ENCODE data around the gene MAOA. TPM values are rescaled to one million over a fixed set of nuclear protein-coding genes. Genes with fewer than 3 reads are reported as not detected.
"Not testable (repeated sequence)": the region's sequence is repeated elsewhere in the genome, so short reads cannot be mapped to it uniquely, and the experiment has no call there.

Gene MAOA
- total RNA-seq, 4 donors from 2014 or later = 220 to 477 (median 242) TPM

GRCh38 chrX:43720961-43721360, 64.9 kb downstream of the MAOA start:
- TF ChIP-seq CTCF (IDR thresholded peaks at IDR 0.05) = no peak
- ATAC-seq (ENCODE audit: low FRiP score) = no peak
- DNase-seq (ENCODE audit: low spot score) = no peak

- not testable (repeated sequence) for ATAC-seq (ENCODE audit: low FRiP score); DNase-seq (ENCODE audit: low spot score)
These were observed 69.1 kb downstream of the MAOA start for GRCh38 chrX:43725227-43725626.

- ATAC-seq (ENCODE audit: low FRiP score) = not testable (repeated sequence)
These were observed 71.2 kb downstream of the MAOA start for GRCh38 chrX:43727254-43727653.

GRCh38 chrX:43728002-43728401, 71.9 kb downstream of the MAOA start:
- DNase-seq (ENCODE audit: low spot score) = no peak
- no peak for TF ChIP-seq CTCF (IDR thresholded peaks at IDR 0.05)
- no peak for ATAC-seq (ENCODE audit: low FRiP score)

More at GRCh38 chrX:43727254-43727653, 71.2 kb downstream of the MAOA start:
- not testable (repeated sequence) for DNase-seq (ENCODE audit: low spot score)

- no peak for ATAC-seq (ENCODE audit: low FRiP score)
- TF ChIP-seq CTCF (IDR thresholded peaks at IDR 0.05) = no peak
These were observed 72.9 kb downstream of the MAOA start for GRCh38 chrX:43728966-43729365.

GRCh38 chrX:43731086-43731485, 75.0 kb downstream of the MAOA start:
- no peak for TF ChIP-seq CTCF (IDR thresholded peaks at IDR 0.05)
- no peak for ATAC-seq (ENCODE audit: low FRiP score)

More at GRCh38 chrX:43728966-43729365, 72.9 kb downstream of the MAOA start:
- DNase-seq (ENCODE audit: low spot score) = no peak

GRCh38 chrX:43733699-43734098, 77.6 kb downstream of the MAOA start:
- ATAC-seq (ENCODE audit: low FRiP score) (no peak), DNase-seq (ENCODE audit: low spot score) (no peak)
- TF ChIP-seq CTCF (IDR thresholded peaks at IDR 0.05) = no peak

More at GRCh38 chrX:43731086-43731485, 75.0 kb downstream of the MAOA start:
- no peak for DNase-seq (ENCODE audit: low spot score)

- no peak for TF ChIP-seq CTCF (IDR thresholded peaks at IDR 0.05)
- ATAC-seq (ENCODE audit: low FRiP score) (no peak), DNase-seq (ENCODE audit: low spot score) (no peak)
These were observed 78.3 kb downstream of the MAOA start for GRCh38 chrX:43734444-43734843.
